Measurements from ENCODE around the gene IQCE. TPM values are rescaled to one million over a fixed set of nuclear protein-coding genes. Genes with fewer than 3 reads are reported as not detected.

The IQCE gene
- total RNA-seq, 1 experiment from 2014 or later: 94.8 TPM

- TF ChIP-seq, protein P1, sequence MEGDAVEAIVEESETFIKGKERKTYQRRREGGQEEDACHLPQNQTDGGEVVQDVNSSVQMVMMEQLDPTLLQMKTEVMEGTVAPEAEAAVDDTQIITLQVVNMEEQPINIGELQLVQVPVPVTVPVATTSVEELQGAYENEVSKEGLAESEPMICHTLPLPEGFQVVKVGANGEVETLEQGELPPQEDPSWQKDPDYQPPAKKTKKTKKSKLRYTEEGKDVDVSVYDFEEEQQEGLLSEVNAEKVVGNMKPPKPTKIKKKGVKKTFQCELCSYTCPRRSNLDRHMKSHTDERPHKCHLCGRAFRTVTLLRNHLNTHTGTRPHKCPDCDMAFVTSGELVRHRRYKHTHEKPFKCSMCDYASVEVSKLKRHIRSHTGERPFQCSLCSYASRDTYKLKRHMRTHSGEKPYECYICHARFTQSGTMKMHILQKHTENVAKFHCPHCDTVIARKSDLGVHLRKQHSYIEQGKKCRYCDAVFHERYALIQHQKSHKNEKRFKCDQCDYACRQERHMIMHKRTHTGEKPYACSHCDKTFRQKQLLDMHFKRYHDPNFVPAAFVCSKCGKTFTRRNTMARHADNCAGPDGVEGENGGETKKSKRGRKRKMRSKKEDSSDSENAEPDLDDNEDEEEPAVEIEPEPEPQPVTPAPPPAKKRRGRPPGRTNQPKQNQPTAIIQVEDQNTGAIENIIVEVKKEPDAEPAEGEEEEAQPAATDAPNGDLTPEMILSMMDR (IDR thresholded peaks at IDR 0.05; ENCODE audit: unreplicated experiment): no peak
- intact Hi-C loops (cut with micrococcal nuclease; ENCODE audit: unreplicated experiment): no loop called here
- no TSS peak for BruUV-seq (replicated peaks)
- CTCF ChIA-PET: no interaction called here
- DNase-seq: no peak
- Mint-ChIP-seq H3K27me3 (ENCODE audit: unreplicated experiment) (peaks cover 11% of the 10 kb centered on the region), H3K4me3 (ENCODE audit: low read depth, unreplicated experiment) (no peak overlapping the region), H3K4me1 (ENCODE audit: low read depth, unreplicated experiment) (peaks cover 57% of the 10 kb centered on the region), H3K9me3 (ENCODE audit: low read depth, unreplicated experiment) (no peaks in the 10 kb centered on the region), H3K27ac (ENCODE audit: unreplicated experiment) (no peak overlapping the region), H3K36me3 (ENCODE audit: insufficient read depth, unreplicated experiment) (peaks cover 19% of the 10 kb centered on the region)
These were observed 67.8 kb downstream of the IQCE start for GRCh38 chr7:2626498-2627117.

- DNase-seq: peak; percentile 36
These were observed 68.7 kb downstream of the IQCE start for GRCh38 chr7:2627258-2628129.

GRCh38 chr7:2628130-2628482 lies 69.3 kb downstream of the IQCE start:
- Mint-ChIP-seq H3K36me3 (ENCODE audit: insufficient read depth, unreplicated experiment) (peaks cover 30% of the 10 kb centered on the region), H3K4me1 (ENCODE audit: low read depth, unreplicated experiment) (peaks cover 44% of the 10 kb centered on the region), H3K4me3 (ENCODE audit: low read depth, unreplicated experiment) (no peak overlapping the region), H3K27ac (ENCODE audit: unreplicated experiment) (peak overlapping the region; percentile 34), H3K9me3 (ENCODE audit: low read depth, unreplicated experiment) (no peaks in the 10 kb centered on the region), H3K27me3 (ENCODE audit: unreplicated experiment) (no peaks in the 10 kb centered on the region)
- intact Hi-C loops (cut with micrococcal nuclease; ENCODE audit: unreplicated experiment): no loop called here
- TF ChIP-seq, protein P1 (IDR thresholded peaks at IDR 0.05; ENCODE audit: unreplicated experiment): no peak
- peak; percentile 76 for DNase-seq
- BruUV-seq (replicated peaks): no TSS peak
- CTCF ChIA-PET: interaction anchor here (0.6 to 1.6 kb wide), 10 partner anchors 9 to 1440 kb away, joined by 3 to 8 read pairs (median 4); no protein-coding TSS in a partner anchor

More at GRCh38 chr7:2627258-2628129, 68.7 kb downstream of the IQCE start:
- Mint-ChIP-seq H3K9me3 (ENCODE audit: low read depth, unreplicated experiment) (no peaks in the 10 kb centered on the region), H3K36me3 (ENCODE audit: insufficient read depth, unreplicated experiment) (peaks cover 24% of the 10 kb centered on the region), H3K27me3 (ENCODE audit: unreplicated experiment) (peaks cover 2% of the 10 kb centered on the region), H3K4me3 (ENCODE audit: low read depth, unreplicated experiment) (no peak overlapping the region), H3K4me1 (ENCODE audit: low read depth, unreplicated experiment) (peaks cover 49% of the 10 kb centered on the region), H3K27ac (ENCODE audit: unreplicated experiment) (peak overlapping the region; percentile 34)
- no TSS peak for BruUV-seq (replicated peaks)
- intact Hi-C loops (cut with micrococcal nuclease; ENCODE audit: unreplicated experiment): no loop called here
- CTCF ChIA-PET: interaction anchor here (0.6 to 1.6 kb wide), 10 partner anchors 9 to 1440 kb away, joined by 3 to 8 read pairs (median 4); no protein-coding TSS in a partner anchor
- TF ChIP-seq, protein P1 (IDR thresholded peaks at IDR 0.05; ENCODE audit: unreplicated experiment): no peak

- H3K9me3 Mint-ChIP-seq (ENCODE audit: low read depth, unreplicated experiment): no peaks in the 10 kb centered on the region
- peaks cover 38% of the 10 kb centered on the region for H3K36me3 Mint-ChIP-seq (ENCODE audit: insufficient read depth, unreplicated experiment)
- intact Hi-C loops (cut with micrococcal nuclease; ENCODE audit: unreplicated experiment): no loop called here
- DNase-seq: no peak
- TF ChIP-seq, protein P1 (IDR thresholded peaks at IDR 0.05; ENCODE audit: unreplicated experiment): no peak
- peak overlapping the region; percentile 39 for H3K27ac Mint-ChIP-seq (ENCODE audit: unreplicated experiment)
- no TSS peak for BruUV-seq (replicated peaks)
- CTCF ChIA-PET: interaction anchor here (0.7 to 1.6 kb wide), 7 partner anchors 10 to 477 kb away, joined by 3 to 4 read pairs (median 3); no protein-coding TSS in a partner anchor
- H3K4me3 Mint-ChIP-seq (ENCODE audit: low read depth, unreplicated experiment): no peak overlapping the region
- H3K4me1 Mint-ChIP-seq (ENCODE audit: low read depth, unreplicated experiment): peaks cover 42% of the 10 kb centered on the region
- no peaks in the 10 kb centered on the region for H3K27me3 Mint-ChIP-seq (ENCODE audit: unreplicated experiment)
These were observed 70.1 kb downstream of the IQCE start for GRCh38 chr7:2628891-2629290.

Data from Calu3 (cell line).